Measurements from ENCODE around the gene CCDC30. TPM values are rescaled to one million over a fixed set of nuclear protein-coding genes. Genes with fewer than 3 reads are reported as not detected.

CCDC30 gene
- 0.13 and 0.65 TPM in 2 replicates for total RNA-seq (2014; rRNA removed; shearing (Covaris generic))
- polyA plus RNA-seq (2016; fragmentation: Nextera tagmentation; extraction: Ambion mirVana): 1.2 and 1.6 TPM in 2 replicates

DNA sequence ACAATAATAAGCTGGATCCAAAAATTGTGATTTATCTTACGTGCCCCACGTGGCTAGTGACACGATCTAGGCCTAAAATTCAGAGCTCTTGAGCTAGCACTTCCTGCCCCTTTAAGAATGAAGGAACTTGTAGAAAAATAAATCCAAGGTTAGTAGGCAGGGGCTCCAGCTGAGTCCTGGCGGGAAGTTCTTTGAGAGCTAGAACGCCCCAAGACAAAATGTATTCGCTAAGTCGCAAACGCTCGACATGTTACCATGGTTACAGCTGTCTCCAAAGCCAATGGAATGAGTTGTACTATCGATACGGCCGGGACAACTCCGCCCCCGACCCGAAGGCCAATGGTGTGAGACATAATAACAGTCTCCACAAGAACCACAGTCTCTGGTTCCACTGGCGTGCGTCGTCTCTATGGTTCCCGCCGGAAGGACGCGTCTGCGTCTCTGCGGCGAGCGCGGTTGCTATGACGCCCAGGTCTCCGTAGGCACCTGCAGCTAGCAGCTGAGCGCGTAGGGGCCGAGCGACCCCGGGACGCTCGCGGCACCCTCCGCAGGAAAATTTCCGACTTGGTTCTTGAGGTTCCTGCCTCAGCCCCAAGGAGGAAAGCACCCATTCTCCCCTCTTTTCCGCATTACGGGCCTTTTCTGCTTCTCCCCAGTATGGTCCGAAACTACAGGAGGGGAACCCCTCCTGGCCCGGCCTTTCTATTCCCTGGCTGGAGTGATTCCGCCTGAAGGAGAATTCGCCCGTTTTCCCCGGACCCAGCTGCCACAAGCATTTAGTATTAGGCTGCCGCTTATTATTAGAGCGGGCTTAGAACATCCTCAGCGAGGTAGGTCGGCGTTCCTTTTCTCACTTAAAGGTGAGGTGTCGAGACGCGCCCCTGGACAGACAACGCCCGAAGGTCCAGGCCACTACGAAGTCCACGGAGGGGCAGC lies at the start of gene CCDC30:
Gene CCDC30 (plus strand): TSS at position 459 of the 936 bp plus-strand sequence. CDS start 17,266 bp downstream, outside the sequence.
- H3K27ac ChIP-seq: peak within 1 kb of the TSS; percentile 77
- H3K27me3 ChIP-seq (replicated peaks; ENCODE audit: insufficient read depth): no peaks in the 10 kb centered on the region
- 1% methylated on average over 58 to 59 of the region's 59 CpGs for WGBS, 2 experiments (ENCODE audit: low coverage in 1 of 2, low lambda C conversion rate in 2 of 2, missing lambda C conversion rate in 2 of 2)

DNA sequence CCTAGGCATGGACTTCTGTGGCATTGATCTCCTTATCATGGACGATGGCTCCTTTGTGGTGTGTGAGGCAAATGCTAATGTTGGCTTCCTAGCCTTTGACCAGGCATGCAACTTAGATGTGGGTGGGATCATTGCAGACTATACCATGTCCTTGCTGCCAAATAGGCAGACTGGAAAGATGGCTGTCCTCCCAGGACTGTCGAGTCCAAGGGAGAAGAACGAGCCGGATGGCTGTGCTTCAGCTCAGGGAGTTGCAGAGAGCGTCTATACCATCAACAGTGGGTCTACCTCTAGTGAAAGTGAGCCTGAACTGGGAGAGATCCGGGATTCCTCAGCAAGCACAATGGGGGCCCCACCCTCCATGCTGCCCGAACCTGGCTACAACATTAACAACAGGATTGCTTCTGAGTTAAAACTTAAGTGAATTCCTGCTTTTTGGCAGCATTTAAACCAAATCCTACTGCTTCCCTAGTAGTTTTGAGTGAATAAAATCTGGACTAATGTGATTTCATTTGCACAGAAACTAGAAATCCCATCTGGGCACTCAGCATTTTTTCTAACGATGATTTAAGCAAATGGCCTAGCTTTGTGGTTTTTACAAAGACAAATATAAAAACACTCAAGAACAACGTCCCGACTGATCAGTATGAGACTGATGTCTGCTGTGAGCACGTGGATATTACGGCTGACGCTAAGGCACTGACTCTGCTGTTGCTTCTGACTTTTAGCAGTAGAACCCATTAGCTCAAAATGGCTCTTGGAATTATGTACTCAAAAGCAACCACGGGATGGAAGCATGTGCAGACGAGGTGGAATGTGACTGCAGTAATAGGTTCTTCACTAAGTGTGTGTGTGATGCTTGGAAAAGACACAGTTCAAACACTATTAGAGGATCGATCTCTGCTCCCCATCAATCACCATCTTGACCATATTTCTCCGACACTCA lies 48.3 kb upstream of the CCDC30 start:
- DNase-seq: no peak
- Histone ChIP-seq H3K9me3 (ENCODE audit: low read depth) (no peaks in the 10 kb centered on the region), H4K20me1 (ENCODE audit: insufficient read depth) (no peaks in the 10 kb centered on the region), H3K9me2 (ENCODE audit: insufficient read depth) (no peaks in the 10 kb centered on the region), H2AFZ (no peak overlapping the region), H3K4me2 (ENCODE audit: unreplicated experiment) (no peak overlapping the region), H3K27ac (no peak overlapping the region), H3K4me1 (ENCODE audit: insufficient read depth) (no peaks in the 10 kb centered on the region), H3K4me3 (no peak overlapping the region), H3F3A (ENCODE audit: insufficient read depth) (no peaks in the 10 kb centered on the region), H3K9ac (no peak overlapping the region), H3K36me3 (ENCODE audit: low read depth) (no peaks in the 10 kb centered on the region), H3K79me2 (ENCODE audit: insufficient read depth) (no peaks in the 10 kb centered on the region), H3K27me3 (replicated peaks; ENCODE audit: insufficient read depth) (no peaks in the 10 kb centered on the region)
- 35 to 40% methylated on average over 17 of the region's 17 CpGs for WGBS, 2 experiments (ENCODE audit: low coverage in 1 of 2, low lambda C conversion rate in 2 of 2, missing lambda C conversion rate in 2 of 2)
- in situ Hi-C loops (cut with MboI): no loop called here
- no peak for TF ChIP-seq EZH2 (IDR thresholded peaks at IDR 0.05; ENCODE audit: insufficient read depth, poor library complexity, severe bottlenecking)
- no peak for TF ChIP-seq EZH2phosphoT487 (IDR thresholded peaks at IDR 0.05; ENCODE audit: insufficient read depth, low read depth)

More for the DNA sequence above, at the start of gene CCDC30:
- TF ChIP-seq EZH2 (IDR thresholded peaks at IDR 0.05; ENCODE audit: insufficient read depth, poor library complexity, severe bottlenecking) (no peak), EZH2phosphoT487 (IDR thresholded peaks at IDR 0.05; ENCODE audit: insufficient read depth, low read depth) (no peak)
- Histone ChIP-seq H3F3A (ENCODE audit: insufficient read depth) (peaks cover 32% of the 10 kb centered on the region; the same call in 1 of the 2 replicates), H3K4me1 (ENCODE audit: insufficient read depth) (peaks cover 11% of the 10 kb centered on the region; the same call in 1 of the 2 replicates), H3K9me2 (ENCODE audit: insufficient read depth) (no peaks in the 10 kb centered on the region), H3K9ac (peak within 1 kb of the TSS; percentile 76), H4K20me1 (ENCODE audit: insufficient read depth) (no peaks in the 10 kb centered on the region), H2AFZ (peak within 1 kb of the TSS; percentile 93), H3K36me3 (ENCODE audit: low read depth) (peaks cover 13% of the 10 kb centered on the region), H3K4me3 (peak within 1 kb of the TSS; percentile 79), H3K4me2 (ENCODE audit: unreplicated experiment) (peak within 1 kb of the TSS; percentile 93), H3K9me3 (ENCODE audit: low read depth) (no peaks in the 10 kb centered on the region), H3K79me2 (ENCODE audit: insufficient read depth) (peaks cover 4% of the 10 kb centered on the region; the same call in 1 of the 2 replicates)
- in situ Hi-C loops (cut with MboI): no loop called here
- DNase-seq: peak; percentile 99

DNA sequence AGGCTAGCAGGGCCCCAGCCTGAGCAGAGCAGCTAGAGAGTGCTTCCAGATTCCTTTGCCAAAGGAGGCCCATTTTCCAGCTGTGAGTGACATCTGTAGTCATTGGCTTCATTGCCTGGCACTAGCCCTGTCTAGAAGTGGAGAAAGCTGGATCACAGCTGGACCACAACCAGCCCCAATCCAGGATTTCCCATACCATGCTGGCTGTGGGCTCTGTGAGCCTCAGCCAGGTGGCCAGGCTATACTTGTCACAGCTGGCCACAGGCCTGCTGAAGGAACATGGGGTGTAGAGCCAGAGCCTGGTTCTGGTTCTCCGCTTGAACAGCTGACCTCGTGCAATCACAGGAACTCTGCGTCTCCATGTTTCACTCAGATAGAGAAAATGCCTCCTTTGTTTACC lies 45.9 kb upstream of the CCDC30 start:
- 44 to 51% methylated on average over 3 of the region's 3 CpGs for WGBS, 2 experiments (ENCODE audit: low coverage in 1 of 2, low lambda C conversion rate in 2 of 2, missing lambda C conversion rate in 2 of 2)
- no peaks in the 10 kb centered on the region for H3K9me3 ChIP-seq (ENCODE audit: low read depth)
- no peak for DNase-seq

DNA sequence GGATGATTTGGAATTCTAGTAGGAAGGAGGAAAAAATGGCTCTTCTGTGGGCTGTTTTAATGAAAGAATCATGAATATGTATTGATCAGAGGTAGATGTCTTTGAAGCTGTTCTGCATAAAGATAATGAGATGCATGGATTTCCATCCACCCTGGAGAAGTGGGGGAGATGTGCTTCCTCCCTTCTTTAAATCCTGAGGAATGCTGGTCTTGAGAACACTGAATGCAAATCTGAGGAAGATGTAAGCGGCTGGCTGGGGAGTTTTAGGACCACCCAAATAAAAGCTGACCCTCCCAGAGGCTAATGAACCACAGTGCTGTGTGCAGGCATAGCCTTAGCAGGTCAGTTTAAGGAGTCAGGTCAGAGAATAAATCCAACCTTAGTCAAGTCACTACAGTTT lies 44.6 kb upstream of the CCDC30 start:
- no peaks in the 10 kb centered on the region for H3K79me2 ChIP-seq (ENCODE audit: insufficient read depth)
- H3K4me1 ChIP-seq (ENCODE audit: insufficient read depth): peaks cover 7% of the 10 kb centered on the region
- WGBS, 2 experiments (ENCODE audit: low coverage in 1 of 2, low lambda C conversion rate in 2 of 2, missing lambda C conversion rate in 2 of 2): 64 to 71% methylated on average over 1 of the region's 1 CpG
- no peak overlapping the region for H2AFZ ChIP-seq
- no peaks in the 10 kb centered on the region for H4K20me1 ChIP-seq (ENCODE audit: insufficient read depth)
- no peak overlapping the region for H3K4me3 ChIP-seq
- H3K27me3 ChIP-seq (replicated peaks; ENCODE audit: insufficient read depth): no peaks in the 10 kb centered on the region
- H3K9me3 ChIP-seq (ENCODE audit: low read depth): no peaks in the 10 kb centered on the region
- H3K4me2 ChIP-seq (ENCODE audit: unreplicated experiment): no peak overlapping the region
- no peaks in the 10 kb centered on the region for H3K36me3 ChIP-seq (ENCODE audit: low read depth)
- H3F3A ChIP-seq (ENCODE audit: insufficient read depth): no peaks in the 10 kb centered on the region
- H3K9ac ChIP-seq: no peak overlapping the region
- in situ Hi-C loops (cut with MboI): no loop called here
- H3K27ac ChIP-seq: no peak overlapping the region
- TF ChIP-seq EZH2 (IDR thresholded peaks at IDR 0.05; ENCODE audit: insufficient read depth, poor library complexity, severe bottlenecking) (no peak), EZH2phosphoT487 (IDR thresholded peaks at IDR 0.05; ENCODE audit: insufficient read depth, low read depth) (no peak)
- no peak for DNase-seq
- no peaks in the 10 kb centered on the region for H3K9me2 ChIP-seq (ENCODE audit: insufficient read depth)

More for the DNA sequence above, 45.9 kb upstream of the CCDC30 start:
- no peaks in the 10 kb centered on the region for H3K36me3 ChIP-seq (ENCODE audit: low read depth)
- H3F3A ChIP-seq (ENCODE audit: insufficient read depth): no peaks in the 10 kb centered on the region
- H4K20me1 ChIP-seq (ENCODE audit: insufficient read depth): no peaks in the 10 kb centered on the region
- H3K79me2 ChIP-seq (ENCODE audit: insufficient read depth): no peaks in the 10 kb centered on the region
- in situ Hi-C loops (cut with MboI): no loop called here
- no peak overlapping the region for H3K9ac ChIP-seq
- H3K4me2 ChIP-seq (ENCODE audit: unreplicated experiment): no peak overlapping the region
- H3K4me3 ChIP-seq: no peak overlapping the region
- H3K4me1 ChIP-seq (ENCODE audit: insufficient read depth): peaks cover 7% of the 10 kb centered on the region
- H3K27me3 ChIP-seq (replicated peaks; ENCODE audit: insufficient read depth): no peaks in the 10 kb centered on the region
- H3K27ac ChIP-seq: no peak overlapping the region
- H3K9me2 ChIP-seq (ENCODE audit: insufficient read depth): no peaks in the 10 kb centered on the region
- no peak overlapping the region for H2AFZ ChIP-seq
- TF ChIP-seq EZH2phosphoT487 (IDR thresholded peaks at IDR 0.05; ENCODE audit: insufficient read depth, low read depth): no peak
- TF ChIP-seq EZH2 (IDR thresholded peaks at IDR 0.05; ENCODE audit: insufficient read depth, poor library complexity, severe bottlenecking): no peak
